ENCODE results near the gene MARS1.
A peak's percentile ranks its signal among the peaks of the same experiment; 100 is the strongest.

Gene MARS1

GRCh38 chr12:57458665-57459054 is 29.2 kb upstream of the MARS1 start:
- DNase-seq: no peak

- DNase-seq: peak; percentile 94
Measured at GRCh38 chr12:57459055-57459749, 28.7 kb upstream of the MARS1 start.

GRCh38 chr12:57459750-57460467 is 28.0 kb upstream of the MARS1 start, which contains the start of gene GLI1:
GLI1 (plus strand) TSS chr12:57459785; CDS start chr12:57463692, 3,907 bp downstream.
- no peak for DNase-seq

- no peak for DNase-seq
Measured at GRCh38 chr12:57460468-57460784, 27.4 kb upstream of the MARS1 start.

- no peak for DNase-seq
Measured at GRCh38 chr12:57460841-57461275, 27.0 kb upstream of the MARS1 start.

- DNase-seq: no peak
Measured at GRCh38 chr12:57461276-57461916, 26.5 kb upstream of the MARS1 start.

GRCh38 chr12:57461917-57462250 is 26.0 kb upstream of the MARS1 start:
- DNase-seq: no peak

- peak; percentile 89 for DNase-seq
Measured at GRCh38 chr12:57462251-57462911, 25.5 kb upstream of the MARS1 start.

GRCh38 chr12:57462912-57463253 is 25.0 kb upstream of the MARS1 start:
- DNase-seq: no peak

- DNase-seq: no peak
Measured at GRCh38 chr12:57464569-57464968, 23.3 kb upstream of the MARS1 start.

GRCh38 chr12:57465030-57465746 is 22.7 kb upstream of the MARS1 start:
- DNase-seq: no peak

GRCh38 chr12:57465747-57466505 is 21.9 kb upstream of the MARS1 start:
- no peak for DNase-seq

- DNase-seq: no peak
Measured at GRCh38 chr12:57467212-57467874, 20.5 kb upstream of the MARS1 start.

GRCh38 chr12:57467915-57468314 is 20.0 kb upstream of the MARS1 start:
- DNase-seq: no peak

GRCh38 chr12:57469296-57470164 is 18.3 kb upstream of the MARS1 start:
- no peak for DNase-seq

- DNase-seq: no peak
Measured at GRCh38 chr12:57470286-57470969, 17.4 kb upstream of the MARS1 start.

GRCh38 chr12:57470970-57471656 is 16.8 kb upstream of the MARS1 start:
- DNase-seq: no peak

GRCh38 chr12:57471661-57472060 is 16.2 kb upstream of the MARS1 start:
- DNase-seq: no peak

GRCh38 chr12:57472391-57472790 is 15.5 kb upstream of the MARS1 start:
- DNase-seq: no peak

GRCh38 chr12:57473392-57473791 is 14.5 kb upstream of the MARS1 start:
- no peak for DNase-seq

Data from NCI-H510A (cell line).